IMR-90 (cell line): ENCODE results near the gene CLMP. TPM values are rescaled to one million over a fixed set of nuclear protein-coding genes. Genes with fewer than 3 reads are reported as not detected.

Source experiments
- ATAC-seq: fragments of 200-7000 bp; cut with Tn5 transposase; 2 replicates; pipeline ENCODE4 v1.9.1; 2020; ENCODE audit warnings: low read depth, mild to moderate bottlenecking, moderate library complexity
- BruUV-seq: library from RNA; stranded (reverse); fragments of 400-500 nt; replicated peaks from 2 replicates; lab custom pipeline; 2021; lab: Mats Ljungman, UMichigan
- CTCF ChIA-PET: fragments of 300-600 bp; formaldehyde crosslinking; extraction: SDS; loops from one replicate; lab custom pipeline; 2021; ENCODE audit warnings: antibody characterized with exemption; lab: Yijun Ruan, JAX
- POLR2A ChIA-PET: fragments of 300-600 bp; sonication (Branson Sonifier 250); formaldehyde crosslinking; loops from one replicate; lab custom pipeline; 2022; ENCODE audit warnings: antibody characterized with exemption; ENCODE audit not compliant: unreplicated experiment; lab: Charles Lee
- DNase-seq: peaks from one replicate; pipeline ENCODE4 v3.0.0; 2013
- H2AFZ ChIP-seq: replicated peaks from 2 replicates; pipeline ENCODE3; 2013; ENCODE audit warnings: low read length, mild to moderate bottlenecking; ENCODE audit not compliant: poor library complexity
- H2AK5ac ChIP-seq: 2 replicates; pipeline ENCODE4 v1.6.1; 2013; ENCODE audit warnings: low read depth, low read length, inconsistent platforms
- H2AK9ac ChIP-seq: replicated peaks from 2 replicates; pipeline ENCODE3; 2013; ENCODE audit warnings: mild to moderate bottlenecking, low read depth, low read length, moderate library complexity; ENCODE audit not compliant: poor library complexity
- H2BK120ac ChIP-seq: 2 replicates; pipeline ENCODE4 v1.6.1; 2013; ENCODE audit warnings: low read depth, low read length, inconsistent platforms
- H2BK15ac ChIP-seq: 3 replicates; pipeline ENCODE4 v1.6.1; 2013; ENCODE audit warnings: low read depth, low read length, inconsistent platforms
- H2BK20ac ChIP-seq: 2 replicates; pipeline ENCODE4 v1.6.1; 2013; ENCODE audit warnings: low read depth, mild to moderate bottlenecking, inconsistent platforms, low read length, moderate library complexity
- H2BK5ac ChIP-seq: 2 replicates; pipeline ENCODE4 v1.6.1; 2013; ENCODE audit warnings: mild to moderate bottlenecking, low read depth, low read length, inconsistent platforms; ENCODE audit not compliant: poor library complexity, severe bottlenecking
- H3K14ac ChIP-seq: replicated peaks from 2 replicates; pipeline ENCODE4 v1.6.1; 2013; ENCODE audit warnings: low read depth, low read length, inconsistent platforms
- H3K18ac ChIP-seq: 2 replicates; pipeline ENCODE4 v1.6.1; 2013; ENCODE audit warnings: low read depth, low read length, control low read depth
- H3K23ac ChIP-seq: 2 replicates; pipeline ENCODE4 v1.6.1; 2013; ENCODE audit warnings: low read depth, low read length, inconsistent platforms
- H3K27ac ChIP-seq: 2 replicates; pipeline ENCODE4 v1.5.1; 2013; ENCODE audit warnings: mild to moderate bottlenecking, control low read depth, low read length; ENCODE audit not compliant: insufficient read depth
- H3K27me3 ChIP-seq: 2 replicates; pipeline ENCODE4 v1.6.1; 2013; ENCODE audit warnings: low read length; ENCODE audit not compliant: control insufficient read depth, insufficient read depth
- H3K36me3 ChIP-seq: 2 replicates; pipeline ENCODE4 v1.6.1; 2013; ENCODE audit warnings: low read length, mixed read lengths; ENCODE audit not compliant: control insufficient read depth, insufficient read depth
- H3K4ac ChIP-seq: 2 replicates; pipeline ENCODE4 v1.6.1; 2013; ENCODE audit warnings: low read depth, low read length, inconsistent platforms
- H3K4me1 ChIP-seq: 2 replicates; pipeline ENCODE4 v1.6.1; 2013; ENCODE audit warnings: low read length, mixed read lengths; ENCODE audit not compliant: control insufficient read depth, insufficient read depth
- H3K4me2 ChIP-seq: 2 replicates; pipeline ENCODE4 v1.6.1; 2013; ENCODE audit warnings: low read depth, mild to moderate bottlenecking, control low read depth, low read length, moderate library complexity
- H3K4me3 ChIP-seq: 2 replicates; pipeline ENCODE4 v1.5.1; 2013; ENCODE audit warnings: low read depth, mild to moderate bottlenecking, control low read depth, low read length, moderate library complexity; ENCODE audit not compliant: insufficient read depth
- H3K56ac ChIP-seq: 2 replicates; pipeline ENCODE4 v1.6.1; 2013; ENCODE audit warnings: low read length, inconsistent platforms; ENCODE audit not compliant: insufficient read depth; ENCODE audit errors: extremely low read depth
- H3K79me1 ChIP-seq, 2 experiments: 2 replicates each; pipeline ENCODE4 v1.6.1; 2013; ENCODE audit warnings: low read length in 2 of 2, inconsistent platforms in 1 of 2, low read depth in 1 of 2
- H3K9ac ChIP-seq: 2 replicates; pipeline ENCODE4 v1.6.1; 2013; ENCODE audit warnings: low read depth, low read length, control low read depth
- H3K9me1 ChIP-seq: 2 replicates; pipeline ENCODE4 v1.6.1; 2013; ENCODE audit warnings: low read length, inconsistent platforms; ENCODE audit not compliant: insufficient read depth
- H3K9me3 ChIP-seq: 2 replicates; pipeline ENCODE4 v1.6.1; 2013; ENCODE audit warnings: low read length; ENCODE audit not compliant: control insufficient read depth, insufficient read depth
- H4K20me1 ChIP-seq: 2 replicates; pipeline ENCODE4 v1.6.1; 2013; ENCODE audit warnings: low read length, inconsistent platforms; ENCODE audit not compliant: insufficient read depth
- H4K5ac ChIP-seq: 2 replicates; pipeline ENCODE4 v1.6.1; 2013; ENCODE audit warnings: mild to moderate bottlenecking, low read depth, low read length, control low read depth
- H4K8ac ChIP-seq, 2 experiments: 2 replicates each; pipeline ENCODE4 v1.6.1; 2013; ENCODE audit warnings: low read depth in 2 of 2, low read length in 2 of 2, control low read depth in 1 of 2, inconsistent platforms in 1 of 2
- H4K91ac ChIP-seq: 2 replicates; pipeline ENCODE4 v1.6.1; 2013; ENCODE audit warnings: low read depth, low read length, inconsistent platforms; ENCODE audit not compliant: insufficient read depth
- BHLHE40 ChIP-seq: fragments of 150-350 bp; IDR thresholded peaks from 2 replicates; pipeline ENCODE4 v1.6.1; 2016; ENCODE audit warnings: mild to moderate bottlenecking, low read depth, low read length
- CEBPB ChIP-seq: IDR thresholded peaks from 2 replicates; pipeline ENCODE4 v1.6.1; 2012; ENCODE audit warnings: low read depth, low read length, improper control_type of control experiment
- FOS ChIP-seq: fragments of 150-350 bp; IDR thresholded peaks from 2 replicates; pipeline ENCODE4 v1.6.1; 2016; ENCODE audit warnings: low read depth, low read length
- POLR2A ChIP-seq: IDR thresholded peaks from 2 replicates; pipeline ENCODE4 v1.6.1; 2012; ENCODE audit warnings: mild to moderate bottlenecking, low read depth, low read length
- RFX5 ChIP-seq: IDR thresholded peaks from 2 replicates; pipeline ENCODE4 v1.8.0; 2012; ENCODE audit warnings: low read depth, mild to moderate bottlenecking, low read length, moderate library complexity
- USF2 ChIP-seq: fragments of 150-350 bp; IDR thresholded peaks from 2 replicates; pipeline ENCODE4 v1.6.1; 2017; ENCODE audit warnings: mild to moderate bottlenecking, antibody characterized with exemption, low read length, low read depth
- WGBS, 2 experiments: methylation state at CpG; one replicate each; pipeline versions ENCODE4 v1.1.5 to v1.1.7; 2013; ENCODE audit warnings: missing lambda C conversion rate in 2 of 2; ENCODE audit not compliant: insufficient read length in 1 of 2; ENCODE audit errors: extremely low coverage in 2 of 2; 5-methylcytosine and 5-hydroxymethylcytosine counted together
- dilution Hi-C: fragments of 300-500 bp; cut with HindIII; formaldehyde crosslinking; loops from one replicate; pipeline ENCODE4 v1.14.3; 2018; ENCODE audit warnings: low sequenced_read_pairs; ENCODE audit not compliant: unreplicated experiment
- in situ Hi-C: fragments of 300-500 bp; cut with MboI; formaldehyde crosslinking; loops from 3 replicates; pipeline ENCODE4 v1.14.3; 2019; ENCODE audit warnings: low sequenced_read_pairs, inconsistent platforms, mixed read lengths
- intact Hi-C: fragments of 100-400 bp; cut with micrococcal nuclease; formaldehyde crosslinking; loops from 2 replicates; pipeline ENCODE4 v1.10.0; 2022
- polyA plus RNA-seq, 3 experiments: library from polyadenylated mRNA; depleted of rRNA; stranded (reverse); fragments of >200 nt; gene quantifications; 2 replicates each; pipeline ENCODE4 v1.2.3, GENCODE V29; 2012; ENCODE audit warnings: low replicate concordance in 1 of 3
- total RNA-seq: library from RNA; depleted of rRNA; stranded (reverse); fragments of >200 nt; gene quantifications from 2 replicates; pipeline ENCODE4 v1.2.3, GENCODE V29; 2012

Gene CLMP
- total and polyA plus RNA-seq, 2 of the 4 experiments (the other 2 are of a cell fraction), result 54.7 to 95.7 TPM

GRCh38 chr11:123200264-123200663 is 5.2 kb upstream of the CLMP start:
- peaks cover 3 to 14% of the 10 kb centered on the region in 2 experiments; a peak in 2 of 4 replicates for H3K79me1 ChIP-seq
- H4K91ac ChIP-seq, result peak overlapping the region; percentile 41; the same call in 1 of the 2 replicates
- peaks cover 36% of the 10 kb centered on the region for H3K4me1 ChIP-seq
- H3K4me2 ChIP-seq, result no peak overlapping the region
- no peak for ATAC-seq
- H2AK9ac ChIP-seq, result no peak overlapping the region
- H3K4me3 ChIP-seq, result no peak overlapping the region
- H4K20me1 ChIP-seq, result no peaks in the 10 kb centered on the region; the same call in 1 of the 2 replicates
- 0 out of 3 replicates have a peak overlapping the region, but pooled peaks have one; percentile 54 for H2BK15ac ChIP-seq
- H3K27ac ChIP-seq, result no peak overlapping the region
- no CpG with 5 or more reads among the region's 4 CpGs for WGBS, 2 experiments
- H2BK120ac ChIP-seq, result peak overlapping the region; percentile 70; the same call in 1 of the 2 replicates
- H3K23ac ChIP-seq, result peak overlapping the region; percentile 31; the same call in 1 of the 2 replicates
- H2BK5ac ChIP-seq, result no peak overlapping the region
- no peak overlapping the region for H4K5ac ChIP-seq
- no TSS peak for BruUV-seq
- H3K56ac ChIP-seq, result no peak overlapping the region
- dilution Hi-C loops, result no loop called here
- H2AFZ ChIP-seq, result no peak overlapping the region
- ChIA-PET CTCF (no interaction called here), POLR2A (no interaction called here)
- H2AK5ac ChIP-seq, result peak overlapping the region; percentile 83; the same call in 1 of the 2 replicates
- H3K9ac ChIP-seq, result no peak overlapping the region
- no peak overlapping the region; the same call in 1 of the 2 replicates for H3K14ac ChIP-seq
- H3K9me3 ChIP-seq, result no peaks in the 10 kb centered on the region
- H3K4ac ChIP-seq, result peak overlapping the region; percentile 77
- TF ChIP-seq RFX5 (no peak), FOS (no peak), BHLHE40 (no peak), USF2 (no peak), CEBPB (no peak), POLR2A (no peak)
- peaks cover 16% of the 10 kb centered on the region; the same call in 1 of the 2 replicates for H3K9me1 ChIP-seq
- no peak overlapping the region for H4K8ac ChIP-seq
- H3K27me3 ChIP-seq, result no peaks in the 10 kb centered on the region
- intact Hi-C loops, result no loop called here
- in situ Hi-C loops, result no loop called here
- H3K18ac ChIP-seq, result peak overlapping the region; percentile 17; the same call in 1 of the 2 replicates
- no peaks in the 10 kb centered on the region for H3K36me3 ChIP-seq
- no peak for DNase-seq
- peak overlapping the region; percentile 75 for H2BK20ac ChIP-seq
